AG04450 (cell line): ENCODE data around the gene MEDAG. TPM values are rescaled to one million over a fixed set of nuclear protein-coding genes. Genes with fewer than 3 reads are reported as not detected.
A peak's percentile ranks its signal among the peaks of the same experiment; 100 is the strongest.

Experiments
- CTCF ChIA-PET: fragments of 300-600, 350-600 bp; formaldehyde crosslinking; extraction: SDS; loops from one replicate; lab custom pipeline; 2022; ENCODE audit warnings: antibody characterized with exemption, inconsistent platforms; lab: Charles Lee
- POLR2A ChIA-PET: fragments of 350-600 bp; formaldehyde crosslinking; extraction: SDS; loops from one replicate; lab custom pipeline; 2021; ENCODE audit warnings: antibody characterized with exemption, inconsistent platforms; lab: Yijun Ruan, JAX
- DNase-seq: peaks from one replicate; pipeline ENCODE4 v3.0.0-alpha.2; 2011; ENCODE audit warnings: low read depth, low spot score
- H3K27ac ChIP-seq: one replicate; pipeline ENCODE4 v1.5.1; 2012; ENCODE audit warnings: low read depth, low read length, control low read depth
- H3K27me3 ChIP-seq: one replicate; pipeline ENCODE4 v1.6.0; 2012; ENCODE audit warnings: low read length; ENCODE audit not compliant: control insufficient read depth, insufficient read depth
- H3K4me3 ChIP-seq: 2 replicates; pipeline ENCODE4 v1.5.1; 2011; ENCODE audit warnings: mild to moderate bottlenecking, low read depth, low read length, control low read depth
- H3K9me3 ChIP-seq: 2 replicates; pipeline ENCODE4 v1.5.1; 2012; ENCODE audit warnings: low read length; ENCODE audit not compliant: control insufficient read depth, insufficient read depth
- polyA plus RNA-seq: library from polyadenylated mRNA; depleted of rRNA; stranded (reverse); fragments of >200 nt; gene quantifications from 2 replicates; pipeline ENCODE4 v1.2.3, GENCODE V29; 2011; rRNA removed
- TF ChIP-seq, protein P1 (sequence below): IDR thresholded peaks from 2 replicates; pipeline ENCODE4 v1.5.1; 2011; ENCODE audit warnings: low read depth, low read length, control low read depth, inconsistent platforms

The MEDAG gene
- polyA plus RNA-seq, 1 experiment: 3.7 TPM

GRCh38 chr13:30968846-30969245 lies 62.8 kb downstream of the MEDAG start:
- CTCF ChIA-PET: interaction anchor here (0.6 to 3.3 kb wide), 3 partner anchors 11 to 76 kb away, joined by 3 to 17 read pairs (median 11); no protein-coding TSS in a partner anchor
- Histone ChIP-seq H3K27ac (no peak overlapping the region), H3K4me3 (no peak overlapping the region), H3K27me3 (no peaks in the 10 kb centered on the region), H3K9me3 (no peaks in the 10 kb centered on the region)
- TF ChIP-seq, protein P1, sequence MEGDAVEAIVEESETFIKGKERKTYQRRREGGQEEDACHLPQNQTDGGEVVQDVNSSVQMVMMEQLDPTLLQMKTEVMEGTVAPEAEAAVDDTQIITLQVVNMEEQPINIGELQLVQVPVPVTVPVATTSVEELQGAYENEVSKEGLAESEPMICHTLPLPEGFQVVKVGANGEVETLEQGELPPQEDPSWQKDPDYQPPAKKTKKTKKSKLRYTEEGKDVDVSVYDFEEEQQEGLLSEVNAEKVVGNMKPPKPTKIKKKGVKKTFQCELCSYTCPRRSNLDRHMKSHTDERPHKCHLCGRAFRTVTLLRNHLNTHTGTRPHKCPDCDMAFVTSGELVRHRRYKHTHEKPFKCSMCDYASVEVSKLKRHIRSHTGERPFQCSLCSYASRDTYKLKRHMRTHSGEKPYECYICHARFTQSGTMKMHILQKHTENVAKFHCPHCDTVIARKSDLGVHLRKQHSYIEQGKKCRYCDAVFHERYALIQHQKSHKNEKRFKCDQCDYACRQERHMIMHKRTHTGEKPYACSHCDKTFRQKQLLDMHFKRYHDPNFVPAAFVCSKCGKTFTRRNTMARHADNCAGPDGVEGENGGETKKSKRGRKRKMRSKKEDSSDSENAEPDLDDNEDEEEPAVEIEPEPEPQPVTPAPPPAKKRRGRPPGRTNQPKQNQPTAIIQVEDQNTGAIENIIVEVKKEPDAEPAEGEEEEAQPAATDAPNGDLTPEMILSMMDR: no peak
- POLR2A ChIA-PET: interaction anchor here (0.7 kb wide), 1 partner anchor 222 kb away, joined by 4 read pairs; no protein-coding TSS in a partner anchor
- DNase-seq: no peak

DNA sequence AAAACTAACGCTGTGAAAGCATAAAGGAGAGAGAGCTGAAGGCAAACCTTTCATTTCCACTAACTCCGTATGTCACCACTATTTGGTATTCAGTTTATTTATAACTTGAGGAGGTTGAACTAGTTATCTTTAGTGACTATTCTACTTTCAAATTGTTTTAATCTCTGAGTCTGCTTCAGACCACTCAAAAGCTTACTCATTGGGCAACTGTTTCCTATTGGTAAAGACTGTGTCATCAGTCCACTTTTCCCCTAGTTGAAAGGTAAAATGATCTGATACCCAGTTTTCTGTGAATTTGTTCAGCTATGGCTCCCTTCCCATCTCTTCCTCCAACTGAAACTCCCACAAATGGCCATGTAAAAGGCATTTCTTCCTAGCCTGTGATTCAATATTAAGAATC lies 65.5 kb downstream of the MEDAG start:
- POLR2A ChIA-PET: no interaction called here
- DNase-seq: no peak

GRCh38 chr13:30972888-30973377 lies 66.9 kb downstream of the MEDAG start:
- DNase-seq: peak; percentile 34
- POLR2A ChIA-PET: no interaction called here
- Histone ChIP-seq H3K9me3 (no peaks in the 10 kb centered on the region), H3K27ac (no peak overlapping the region), H3K27me3 (no peaks in the 10 kb centered on the region), H3K4me3 (no peak overlapping the region)
- CTCF ChIA-PET: no interaction called here
- TF ChIP-seq, protein P1: no peak

More for the DNA sequence above, 65.5 kb downstream of the MEDAG start:
- Histone ChIP-seq H3K27me3 (no peaks in the 10 kb centered on the region), H3K9me3 (no peaks in the 10 kb centered on the region), H3K27ac (no peak overlapping the region), H3K4me3 (no peak overlapping the region)
- CTCF ChIA-PET: interaction anchor here (3.3 kb wide), 1 partner anchor 73 kb away, joined by 17 read pairs; no protein-coding TSS in a partner anchor
- TF ChIP-seq, protein P1: no peak

DNA sequence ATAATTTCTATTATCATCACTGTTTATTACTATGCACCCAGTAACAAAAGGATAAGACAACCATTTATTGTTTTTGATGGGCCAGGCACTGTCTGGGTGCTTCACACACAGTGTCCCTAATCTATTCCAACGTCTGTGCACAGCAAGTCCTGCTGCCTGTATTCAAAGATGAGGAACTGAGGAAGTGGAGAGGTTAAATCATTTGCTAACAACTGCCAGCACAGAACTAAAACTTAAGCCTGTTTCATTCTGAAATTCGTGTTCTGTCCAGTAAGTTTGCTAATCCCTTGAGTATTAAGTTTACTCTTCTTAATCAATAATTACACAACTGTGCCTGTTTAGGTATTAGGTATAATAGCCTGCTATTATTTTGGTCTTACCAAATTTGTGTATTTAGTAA lies 68.3 kb downstream of the MEDAG start:
- H3K9me3 ChIP-seq: peaks cover 6% of the 10 kb centered on the region; the same call in 1 of the 2 replicates
- CTCF ChIA-PET: no interaction called here
- TF ChIP-seq, protein P1: no peak
- H3K27me3 ChIP-seq: no peaks in the 10 kb centered on the region
- H3K4me3 ChIP-seq: no peak overlapping the region
- POLR2A ChIA-PET: no interaction called here
- H3K27ac ChIP-seq: no peak overlapping the region
- DNase-seq: no peak

Other genes with a start within 250 kb of the MEDAG start
- gene ALOX5AP, start 170.7 kb upstream of the MEDAG start, polyA plus RNA-seq: 5.2 and 6.4 TPM in 2 replicates
- 0.09 TPM in 1 of 2 replicates, not detected in the other for gene TEX26, start 26.4 kb downstream of the MEDAG start, polyA plus RNA-seq